Measurements from ENCODE around the gene VSX1. TPM values are rescaled to one million over a fixed set of nuclear protein-coding genes. Genes with fewer than 3 reads are reported as not detected.

VSX1 gene
- total RNA-seq, 1 donor from 2014 or later, result not detected

GRCh38 chr20:25055711-25056495 lies 26.0 kb downstream of the VSX1 start:
- H3K27me3 Mint-ChIP-seq, result peaks cover 79% of the 10 kb centered on the region
- DNase-seq (ENCODE audit: low spot score, unreplicated experiment), result no peak
- TF ChIP-seq CTCF (IDR thresholded peaks at IDR 0.05; ENCODE audit: unreplicated experiment), result no peak
- no peaks in the 10 kb centered on the region for H3K4me1 Mint-ChIP-seq (ENCODE audit: low read depth)
- no peaks in the 10 kb centered on the region for H3K36me3 Mint-ChIP-seq (ENCODE audit: insufficient read depth)
- H3K4me3 Mint-ChIP-seq (ENCODE audit: low read depth), result peak overlapping the region; percentile 33
- H3K9me3 Mint-ChIP-seq (ENCODE audit: low read depth), result no peaks in the 10 kb centered on the region
- H3K27ac Mint-ChIP-seq, result no peak overlapping the region

- Mint-ChIP-seq H3K27ac (no peak overlapping the region), H3K4me1 (ENCODE audit: low read depth) (no peaks in the 10 kb centered on the region), H3K4me3 (ENCODE audit: low read depth) (no peak overlapping the region), H3K9me3 (ENCODE audit: low read depth) (no peaks in the 10 kb centered on the region), H3K27me3 (peaks cover 74% of the 10 kb centered on the region), H3K36me3 (ENCODE audit: insufficient read depth) (no peaks in the 10 kb centered on the region)
- no peak for TF ChIP-seq CTCF (IDR thresholded peaks at IDR 0.05; ENCODE audit: unreplicated experiment)
- no peak for DNase-seq (ENCODE audit: low spot score, unreplicated experiment)
These were observed 26.8 kb downstream of the VSX1 start for GRCh38 chr20:25054995-25055629.

- H3K4me1 Mint-ChIP-seq (ENCODE audit: low read depth), result no peaks in the 10 kb centered on the region
- DNase-seq (ENCODE audit: low spot score, unreplicated experiment), result no peak
- H3K36me3 Mint-ChIP-seq (ENCODE audit: insufficient read depth), result no peaks in the 10 kb centered on the region
- no peak overlapping the region for H3K27ac Mint-ChIP-seq
- H3K27me3 Mint-ChIP-seq, result peaks cover 72% of the 10 kb centered on the region
- no peaks in the 10 kb centered on the region for H3K9me3 Mint-ChIP-seq (ENCODE audit: low read depth)
- H3K4me3 Mint-ChIP-seq (ENCODE audit: low read depth), result no peak overlapping the region
- no peak for TF ChIP-seq CTCF (IDR thresholded peaks at IDR 0.05; ENCODE audit: unreplicated experiment)
These were observed 27.7 kb downstream of the VSX1 start for GRCh38 chr20:25054096-25054820.

GRCh38 chr20:25053255-25054031 lies 28.5 kb downstream of the VSX1 start:
- no peaks in the 10 kb centered on the region for H3K36me3 Mint-ChIP-seq (ENCODE audit: insufficient read depth)

More at GRCh38 chr20:25053255-25054031, 28.5 kb downstream of the VSX1 start:
- H3K9me3 Mint-ChIP-seq (ENCODE audit: low read depth), result no peaks in the 10 kb centered on the region
- no peak for TF ChIP-seq CTCF (IDR thresholded peaks at IDR 0.05; ENCODE audit: unreplicated experiment)
- no peak overlapping the region for H3K27ac Mint-ChIP-seq
- no peaks in the 10 kb centered on the region for H3K4me1 Mint-ChIP-seq (ENCODE audit: low read depth)
- H3K4me3 Mint-ChIP-seq (ENCODE audit: low read depth), result no peak overlapping the region
- peaks cover 74% of the 10 kb centered on the region for H3K27me3 Mint-ChIP-seq
- no peak for DNase-seq (ENCODE audit: low spot score, unreplicated experiment)

All from progenitor cell of endocrine pancreas (in vitro differentiated cells).